Loucy (cell line): ENCODE measurements around the gene RAB26.

Source experiments
- H2AFZ ChIP-seq: fragments of 200-600 bp; sonication (generic); 2 replicates; pipeline ENCODE4 v1.6.0; 2016; ENCODE audit warnings: antibody characterized with exemption, mild to moderate bottlenecking, low read length, moderate library complexity
- H3F3A ChIP-seq: fragments of 200-600 bp; 2 replicates; pipeline ENCODE4 v1.6.0; 2016; ENCODE audit warnings: antibody characterized with exemption, low read depth, mild to moderate bottlenecking
- H3K27me3 ChIP-seq: fragments of 200-600 bp; sonication (generic); 2 replicates; pipeline ENCODE4 v1.6.1; 2014; ENCODE audit warnings: low read length, mild to moderate bottlenecking; ENCODE audit not compliant: insufficient read depth, poor library complexity, severe bottlenecking
- H3K36me3 ChIP-seq: fragments of 200-600 bp; sonication (generic); 2 replicates; pipeline ENCODE4 v1.6.1; 2016; ENCODE audit warnings: low read length; ENCODE audit not compliant: insufficient read depth
- H3K4me1 ChIP-seq: fragments of 200-600 bp; sonication (generic); 2 replicates; pipeline ENCODE4 v1.5.1; 2014; ENCODE audit warnings: low read length, mild to moderate bottlenecking; ENCODE audit not compliant: insufficient read depth, poor library complexity, severe bottlenecking
- H3K4me2 ChIP-seq: fragments of 200-600 bp; sonication (generic); 2 replicates; pipeline ENCODE4 v1.6.0; 2014; ENCODE audit warnings: antibody characterized with exemption, low read length, low read depth, mild to moderate bottlenecking; ENCODE audit not compliant: poor library complexity, severe bottlenecking
- H3K4me3 ChIP-seq: fragments of 200-600 bp; sonication (generic); 2 replicates; pipeline ENCODE4 v1.5.1; 2014; ENCODE audit warnings: low read length, mild to moderate bottlenecking, mixed read lengths; ENCODE audit not compliant: poor library complexity, severe bottlenecking
- H3K79me2 ChIP-seq: fragments of 200-600 bp; sonication (generic); 2 replicates; pipeline ENCODE4 v1.6.1; 2014; ENCODE audit warnings: low read length; ENCODE audit not compliant: insufficient read depth
- H3K9ac ChIP-seq: fragments of 200-600 bp; sonication (generic); 2 replicates; pipeline ENCODE4 v1.6.0; 2014; ENCODE audit warnings: mild to moderate bottlenecking, low read depth, low read length, moderate library complexity; ENCODE audit not compliant: poor library complexity, severe bottlenecking
- H3K9me2 ChIP-seq: fragments of 200-600 bp; sonication (generic); replicated peaks from 2 replicates; pipeline ENCODE4 v1.6.1; 2016; ENCODE audit warnings: low read depth, low read length, mixed read lengths
- H3K9me3 ChIP-seq: fragments of 200-600 bp; sonication (generic); 2 replicates; pipeline ENCODE4 v1.6.1; 2014; ENCODE audit warnings: mild to moderate bottlenecking, antibody characterized with exemption, low read length, low read depth; ENCODE audit not compliant: insufficient read depth
- H4K20me1 ChIP-seq: fragments of 200-600 bp; sonication (generic); 2 replicates; pipeline ENCODE4 v1.6.0; 2014; ENCODE audit warnings: antibody characterized with exemption, low read length, mild to moderate bottlenecking; ENCODE audit not compliant: insufficient read depth, poor library complexity, severe bottlenecking
- CTCF ChIP-seq: fragments of 200-600 bp; sonication (generic); conservative IDR thresholded peaks from 2 replicates; pipeline ENCODE4 v1.5.1; 2014; ENCODE audit warnings: mild to moderate bottlenecking, antibody characterized with exemption, low read length
- EZH2phosphoT487 ChIP-seq: fragments of 200-600 bp; IDR thresholded peaks from 2 replicates; pipeline ENCODE4 v1.6.1; 2018; ENCODE audit warnings: antibody characterized with exemption, mild to moderate bottlenecking, moderate library complexity, borderline replicate concordance

The RAB26 gene

DNA sequence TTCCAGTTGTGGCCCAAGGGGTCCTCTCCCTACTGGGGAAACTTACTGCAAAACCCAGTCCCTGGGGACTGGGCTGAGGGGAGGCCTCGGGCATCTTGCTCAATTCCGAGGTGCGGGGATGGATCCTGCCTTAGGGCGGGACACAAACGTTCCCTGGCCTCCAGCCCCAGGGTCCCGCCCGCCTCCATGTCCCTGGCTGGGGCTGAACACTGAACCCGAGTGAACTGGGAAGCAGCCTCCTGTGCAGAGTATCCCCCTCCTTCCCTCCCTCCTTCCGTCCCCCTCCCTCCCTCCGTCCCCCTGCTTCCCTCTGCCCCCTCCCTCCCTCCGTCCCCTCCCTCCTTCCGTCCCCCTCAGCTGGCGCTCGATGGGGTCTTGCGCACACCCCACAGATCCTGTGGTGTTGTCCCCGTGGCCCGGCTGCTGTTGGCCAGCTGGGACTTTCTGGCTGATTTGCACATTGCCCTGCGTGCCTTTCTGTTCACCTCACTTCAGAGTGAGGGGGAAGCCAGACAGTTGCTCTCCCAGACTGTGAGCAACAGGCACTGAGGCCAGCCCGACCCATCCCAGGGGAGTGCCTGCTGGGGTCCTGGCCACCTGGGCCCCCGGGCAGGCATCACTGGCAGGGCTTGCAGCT lies 12.6 kb downstream of the RAB26 start:
- peaks cover 5% of the 10 kb centered on the region for H3K4me1 ChIP-seq
- H3K9me2 ChIP-seq = no peaks in the 10 kb centered on the region
- no peak overlapping the region for H3K4me3 ChIP-seq
- peaks cover 68% of the 10 kb centered on the region for H3K79me2 ChIP-seq
- H4K20me1 ChIP-seq = peaks cover 6% of the 10 kb centered on the region
- no peaks in the 10 kb centered on the region for H3K9me3 ChIP-seq
- H3K36me3 ChIP-seq = no peaks in the 10 kb centered on the region
- no peak overlapping the region for H3K4me2 ChIP-seq
- no peak overlapping the region for H2AFZ ChIP-seq
- TF ChIP-seq EZH2phosphoT487 (no peak), CTCF (no peak)
- no peak overlapping the region for H3K9ac ChIP-seq
- H3F3A ChIP-seq = no peaks in the 10 kb centered on the region
- no peaks in the 10 kb centered on the region for H3K27me3 ChIP-seq

DNA sequence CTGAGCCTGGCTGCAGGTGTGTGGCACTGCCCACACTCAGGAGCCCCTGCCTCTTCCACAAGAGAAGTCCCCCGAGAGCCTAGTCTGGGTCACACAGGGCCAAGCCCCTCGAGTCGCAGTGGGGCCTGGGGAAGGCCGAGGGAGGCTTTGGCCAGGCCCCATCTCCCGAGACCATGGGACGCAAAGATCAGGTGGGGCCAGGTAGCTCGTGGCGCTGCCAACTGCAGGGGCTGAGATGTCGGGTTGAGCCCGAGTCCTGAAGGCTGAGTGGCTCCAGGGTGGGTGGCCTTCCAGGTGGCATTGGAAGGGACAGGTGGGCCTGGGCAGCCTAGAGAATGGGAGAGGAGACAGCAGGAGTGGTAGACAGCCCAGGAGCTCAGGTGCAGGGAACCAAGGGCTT lies 13.5 kb downstream of the RAB26 start:
- no peaks in the 10 kb centered on the region for H3K36me3 ChIP-seq
- no peaks in the 10 kb centered on the region for H3F3A ChIP-seq
- no peak for TF ChIP-seq CTCF
- no peak for TF ChIP-seq EZH2phosphoT487
- H3K4me2 ChIP-seq = no peak overlapping the region
- no peaks in the 10 kb centered on the region for H3K27me3 ChIP-seq
- peaks cover 5% of the 10 kb centered on the region for H3K4me1 ChIP-seq
- no peaks in the 10 kb centered on the region for H3K9me2 ChIP-seq
- H3K9me3 ChIP-seq = no peaks in the 10 kb centered on the region
- H3K9ac ChIP-seq = no peak overlapping the region
- no peak overlapping the region for H2AFZ ChIP-seq
- H4K20me1 ChIP-seq = peaks cover 6% of the 10 kb centered on the region
- H3K4me3 ChIP-seq = no peak overlapping the region
- peaks cover 59% of the 10 kb centered on the region for H3K79me2 ChIP-seq

DNA sequence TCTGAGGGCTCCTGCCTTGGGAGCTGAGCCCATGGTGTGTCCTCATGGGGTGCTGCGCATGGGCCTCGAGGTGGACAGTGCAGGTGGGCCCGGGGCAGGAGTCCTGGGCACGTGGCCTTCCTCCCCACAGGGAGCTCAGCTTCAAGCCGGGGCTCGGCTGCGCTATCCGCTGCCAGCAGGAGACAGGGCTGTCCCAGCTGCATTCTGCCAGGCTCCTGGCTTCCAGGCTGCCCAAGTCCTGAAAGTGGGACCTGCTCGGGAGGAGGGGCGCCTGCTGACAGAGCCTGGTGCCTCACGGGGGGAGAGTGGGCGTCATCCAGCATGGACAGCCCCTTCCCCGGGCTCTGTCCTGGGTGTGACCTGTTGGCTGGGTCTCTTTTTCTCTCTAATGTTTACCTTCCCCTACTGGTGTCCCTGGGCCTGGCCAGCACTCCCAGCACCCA lies 14.3 kb downstream of the RAB26 start:
- peaks cover 52% of the 10 kb centered on the region for H3K79me2 ChIP-seq
- H3K9ac ChIP-seq = no peak overlapping the region
- no peaks in the 10 kb centered on the region for H3K27me3 ChIP-seq
- H3K4me3 ChIP-seq = no peak overlapping the region
- no peaks in the 10 kb centered on the region for H3K9me2 ChIP-seq
- no peaks in the 10 kb centered on the region for H3K4me1 ChIP-seq
- H3K9me3 ChIP-seq = no peaks in the 10 kb centered on the region
- no peak overlapping the region for H2AFZ ChIP-seq
- no peaks in the 10 kb centered on the region for H3F3A ChIP-seq
- no peak overlapping the region for H3K4me2 ChIP-seq
- no peaks in the 10 kb centered on the region for H3K36me3 ChIP-seq
- peaks cover 6% of the 10 kb centered on the region for H4K20me1 ChIP-seq
- TF ChIP-seq EZH2phosphoT487 (no peak), CTCF (no peak)
